SK-N-SH (cell line): Measurements from ENCODE around the gene HMOX1. TPM values are rescaled to one million over a fixed set of nuclear protein-coding genes. Genes with fewer than 3 reads are reported as not detected.

Experiments
- CTCF ChIA-PET: fragments of 300-600, 350-600 bp; formaldehyde crosslinking; extraction: SDS; loops from one replicate; lab custom pipeline; 2021; lab: Yijun Ruan, JAX
- POLR2A ChIA-PET: fragments of 350-600 bp; sonication (Branson Sonifier 250); formaldehyde crosslinking; extraction: SDS; loops from one replicate; lab custom pipeline; 2020; ENCODE audit warnings: antibody characterized with exemption, inconsistent platforms; lab: Yijun Ruan, JAX
- DNase-seq: peaks from one replicate; pipeline ENCODE4 v3.0.0; 2012
- H2AFZ ChIP-seq: fragments of 200-600 bp; sonication (generic); 2 replicates; pipeline ENCODE4 v1.8.1; 2016; ENCODE audit warnings: antibody characterized with exemption, mild to moderate bottlenecking, low read depth
- H3F3A ChIP-seq: fragments of 200-600 bp; sonication (generic); replicated peaks from 2 replicates; pipeline ENCODE3; 2016; ENCODE audit warnings: antibody characterized with exemption, mild to moderate bottlenecking; ENCODE audit not compliant: insufficient read depth
- H3K27ac ChIP-seq, 2 experiments: fragments of 200-500 bp in 1 of 2; fragments of 200-600 bp in 1 of 2; sonication (Bioruptor generic) in 1 of 2; sonication (generic), shearing (Covaris generic) in 1 of 2; 2 replicates each; pipeline versions ENCODE4 v1.5.1 to v1.6.1; 2014 to 2016; ENCODE audit warnings: low read depth in 2 of 2, inconsistent platforms in 1 of 2, low read length in 1 of 2, mild to moderate bottlenecking in 1 of 2, mixed read lengths in 1 of 2
- H3K27me3 ChIP-seq: fragments of 200-600 bp; sonication (generic), shearing (Covaris generic); 2 replicates; pipeline ENCODE4 v1.6.1; 2016; ENCODE audit warnings: mixed run types; ENCODE audit not compliant: insufficient read depth
- H3K36me3 ChIP-seq, 2 experiments: fragments of 200-500 bp in 1 of 2; fragments of 200-600 bp in 1 of 2; sonication (Bioruptor generic) in 1 of 2; sonication (generic) in 1 of 2; replicated peaks in 1 of 2; 2 replicates each; pipeline versions ENCODE3 to v1.5.1; 2014 to 2016; ENCODE audit warnings: low read length in 1 of 2, mild to moderate bottlenecking in 1 of 2; ENCODE audit not compliant: insufficient read depth in 2 of 2, control insufficient read depth in 1 of 2
- H3K4me1 ChIP-seq, 2 experiments: fragments of 200-500 bp in 1 of 2; fragments of 200-600 bp in 1 of 2; sonication (Bioruptor generic) in 1 of 2; sonication (generic), shearing (Covaris generic) in 1 of 2; 2 replicates each; pipeline versions ENCODE4 v1.5.1 to v1.6.1; 2014 to 2016; ENCODE audit warnings: low read depth in 1 of 2, low read length in 1 of 2, mixed run types in 1 of 2; ENCODE audit not compliant: insufficient read depth in 2 of 2, control insufficient read depth in 1 of 2
- H3K4me2 ChIP-seq: fragments of 200-600 bp; sonication (generic), shearing (Covaris generic); 2 replicates; pipeline ENCODE4 v1.6.1; 2017; ENCODE audit warnings: mixed run types
- H3K4me3 ChIP-seq, 2 experiments: fragments of 200-500 bp in 1 of 2; fragments of 200-600 bp in 1 of 2; sonication (Bioruptor generic) in 1 of 2; sonication (generic), shearing (Covaris generic) in 1 of 2; 2 replicates each; pipeline versions ENCODE4 v1.5.1 to v1.8.1; 2014 to 2016; ENCODE audit warnings: low read depth in 2 of 2, inconsistent platforms in 1 of 2, low read length in 1 of 2, mild to moderate bottlenecking in 1 of 2, mixed read lengths in 1 of 2, moderate library complexity in 1 of 2
- H3K79me2 ChIP-seq: fragments of 200-600 bp; sonication (generic); 2 replicates; pipeline ENCODE4 v1.8.1; 2017; ENCODE audit warnings: mild to moderate bottlenecking; ENCODE audit not compliant: insufficient read depth
- H3K9ac ChIP-seq: fragments of 200-600 bp; sonication (generic); 2 replicates; pipeline ENCODE4 v1.6.1; 2017; ENCODE audit warnings: mixed run types
- H3K9me2 ChIP-seq: fragments of 200-600 bp; sonication (generic); 2 replicates; pipeline ENCODE4 v1.6.1; 2017; ENCODE audit warnings: mixed run types
- H3K9me3 ChIP-seq: fragments of 200-600 bp; sonication (generic); 2 replicates; pipeline ENCODE4 v1.6.1; 2017; ENCODE audit warnings: mixed run types, mild to moderate bottlenecking, moderate library complexity
- H4K20me1 ChIP-seq: fragments of 200-600 bp; sonication (generic); 2 replicates; pipeline ENCODE4 v1.6.1; 2017; ENCODE audit warnings: mild to moderate bottlenecking, mixed run types; ENCODE audit not compliant: insufficient read depth
- CHD2 ChIP-seq: fragments of 150-350 bp; IDR thresholded peaks from 2 replicates; pipeline ENCODE4 v1.6.1; 2018; ENCODE audit warnings: low read length; ENCODE audit not compliant: partially characterized antibody
- EP300 ChIP-seq, 2 experiments: IDR thresholded peaks; 2 replicates each; pipeline versions ENCODE4 v1.4.0 to v1.6.1; 2012; ENCODE audit warnings: borderline replicate concordance in 1 of 2, low read depth in 1 of 2, low read length in 1 of 2
- EZH2phosphoT487 ChIP-seq: fragments of 200-600 bp; sonication (generic); IDR thresholded peaks from 2 replicates; pipeline ENCODE4 v1.6.1; 2017; ENCODE audit warnings: low read depth, mixed run types, mild to moderate bottlenecking, antibody characterized with exemption, moderate library complexity, borderline replicate concordance
- FOSL2 ChIP-seq: IDR thresholded peaks from 2 replicates; pipeline ENCODE4 v1.4.0; 2012; ENCODE audit warnings: low read depth, mild to moderate bottlenecking, moderate library complexity, borderline replicate concordance
- FOXJ3 ChIP-seq: sonication (generic); formaldehyde crosslinking; IDR thresholded peaks from 2 replicates; pipeline ENCODE4 v1.5.1; 2020; ENCODE audit warnings: mild to moderate bottlenecking, missing genetic modification reagents
- NFIC ChIP-seq: IDR thresholded peaks from 2 replicates; pipeline ENCODE4 v1.4.0; 2012; ENCODE audit warnings: borderline replicate concordance
- NRF1 ChIP-seq: IDR thresholded peaks from 2 replicates; pipeline ENCODE4 v1.6.1; 2012; ENCODE audit warnings: low read depth, mild to moderate bottlenecking, low read length
- POLR2AphosphoS5 ChIP-seq: IDR thresholded peaks from 2 replicates; pipeline ENCODE4 v1.6.1; 2012; ENCODE audit warnings: low read depth, low read length
- RCOR1 ChIP-seq: fragments of 150-350 bp; IDR thresholded peaks from 2 replicates; pipeline ENCODE4 v1.6.1; 2017; ENCODE audit warnings: antibody characterized with exemption, low read length
- RXRA ChIP-seq: IDR thresholded peaks from 2 replicates; pipeline ENCODE4 v1.4.0; 2012; ENCODE audit warnings: low read depth, mild to moderate bottlenecking, borderline replicate concordance
- SIN3A ChIP-seq: IDR thresholded peaks from 2 replicates; pipeline ENCODE4 v1.6.1; 2012; ENCODE audit warnings: low read depth, mild to moderate bottlenecking, low read length, moderate library complexity, borderline replicate concordance
- SMC3 ChIP-seq: IDR thresholded peaks from 2 replicates; pipeline ENCODE4 v1.6.1; 2012; ENCODE audit warnings: low read depth, low read length, improper control_type of control experiment
- TEAD4 ChIP-seq: IDR thresholded peaks from 2 replicates; pipeline ENCODE4 v1.4.0; 2012; ENCODE audit warnings: mild to moderate bottlenecking, borderline replicate concordance; ENCODE audit not compliant: insufficient read depth
- YY1 ChIP-seq: IDR thresholded peaks from 2 replicates; pipeline ENCODE4 v1.4.0; 2012; ENCODE audit warnings: low read depth, mild to moderate bottlenecking
- WGBS: methylation state at CpG from one replicate; pipeline ENCODE4 v1.1.6; 2017; ENCODE audit warnings: low lambda C conversion rate; 5-methylcytosine and 5-hydroxymethylcytosine counted together
- polyA plus RNA-seq, 3 experiments: library from polyadenylated mRNA; depleted of rRNA; stranded (reverse); fragments of >200 nt; gene quantifications; 2 replicates each; pipeline ENCODE4 v1.2.3, GENCODE V29; 2012
- TF ChIP-seq, protein P1 (sequence below): IDR thresholded peaks from 2 replicates; pipeline ENCODE4 v1.4.0; 2012; ENCODE audit warnings: low read depth, borderline replicate concordance
- TF ChIP-seq, protein P2 (sequence below): fragments of 150-350 bp; IDR thresholded peaks from 2 replicates; pipeline ENCODE4 v1.6.1; 2017; ENCODE audit warnings: antibody characterized with exemption, low read length, low read depth, borderline replicate concordance
- TF ChIP-seq, protein P3 (sequence below): IDR thresholded peaks from 2 replicates; pipeline ENCODE4 v1.6.1; 2012; ENCODE audit warnings: mild to moderate bottlenecking, low read depth, low read length, moderate library complexity
- TF ChIP-seq, protein P4 (sequence below): IDR thresholded peaks from 2 replicates; pipeline ENCODE4; 2012

HMOX1 gene
- polyA plus RNA-seq, 1 of the 3 experiments (the other 2 are of a cell fraction), result 13.7 TPM

DNA sequence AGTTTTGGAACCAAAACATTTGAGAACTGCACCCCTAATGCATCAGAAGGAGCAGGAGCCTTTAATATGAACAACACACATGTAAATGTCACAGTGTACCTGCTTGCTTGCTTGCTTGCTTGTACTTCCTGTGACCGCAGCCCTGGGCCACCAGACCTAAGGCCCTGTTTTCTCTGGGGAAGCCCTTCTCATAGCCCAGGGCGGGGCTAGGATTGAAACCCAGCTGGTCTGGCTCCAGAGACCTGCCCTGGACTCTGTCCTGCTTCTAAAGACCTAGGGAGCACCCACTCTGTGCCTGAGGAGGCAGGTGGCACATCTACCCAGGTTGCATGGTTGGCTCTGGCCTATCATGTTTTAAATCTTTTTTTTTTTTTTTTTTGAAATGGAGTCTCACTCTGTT is 11.5 kb downstream of the HMOX1 start:
- ChIA-PET CTCF (interaction anchor here (0.9 to 1.6 kb wide), 2 partner anchors 31 to 41 kb away, joined by 3 to 6 read pairs; no protein-coding TSS in a partner anchor), POLR2A (no interaction called here)
- Histone ChIP-seq H2AFZ (no peak overlapping the region), H3K79me2 (no peaks in the 10 kb centered on the region), H3K9me2 (no peaks in the 10 kb centered on the region), H3K27me3 (no peaks in the 10 kb centered on the region), H3K4me3 (no peak overlapping the region), H3K9me3 (no peaks in the 10 kb centered on the region), H3K4me2 (no peak overlapping the region), H3F3A (peaks cover 4% of the 10 kb centered on the region), H3K27ac (no peak overlapping the region), H3K36me3 (peaks cover 0 to 9% of the 10 kb centered on the region in 2 experiments), H3K4me1 (no peaks in the 10 kb centered on the region), H4K20me1 (no peaks in the 10 kb centered on the region), H3K9ac (no peak overlapping the region)
- WGBS, result 100% methylated on average over 2 of the region's 2 CpGs
- TF ChIP-seq FOSL2 (no peak), EP300 (IDR thresholded peaks at IDR 0.05; ENCODE audit: borderline replicate concordance in 1 of 2, low read depth in 1 of 2, low read length in 1 of 2) (no peak), RXRA (no peak), NRF1 (no peak), TEAD4 (no peak), SIN3A (no peak), NFIC (no peak)
- TF ChIP-seq, protein P1, sequence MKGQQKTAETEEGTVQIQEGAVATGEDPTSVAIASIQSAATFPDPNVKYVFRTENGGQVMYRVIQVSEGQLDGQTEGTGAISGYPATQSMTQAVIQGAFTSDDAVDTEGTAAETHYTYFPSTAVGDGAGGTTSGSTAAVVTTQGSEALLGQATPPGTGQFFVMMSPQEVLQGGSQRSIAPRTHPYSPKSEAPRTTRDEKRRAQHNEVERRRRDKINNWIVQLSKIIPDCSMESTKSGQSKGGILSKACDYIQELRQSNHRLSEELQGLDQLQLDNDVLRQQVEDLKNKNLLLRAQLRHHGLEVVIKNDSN, result no peak
- TF ChIP-seq, protein P2, sequence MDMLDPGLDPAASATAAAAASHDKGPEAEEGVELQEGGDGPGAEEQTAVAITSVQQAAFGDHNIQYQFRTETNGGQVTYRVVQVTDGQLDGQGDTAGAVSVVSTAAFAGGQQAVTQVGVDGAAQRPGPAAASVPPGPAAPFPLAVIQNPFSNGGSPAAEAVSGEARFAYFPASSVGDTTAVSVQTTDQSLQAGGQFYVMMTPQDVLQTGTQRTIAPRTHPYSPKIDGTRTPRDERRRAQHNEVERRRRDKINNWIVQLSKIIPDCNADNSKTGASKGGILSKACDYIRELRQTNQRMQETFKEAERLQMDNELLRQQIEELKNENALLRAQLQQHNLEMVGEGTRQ, result no peak
- DNase-seq, result no peak

DNA sequence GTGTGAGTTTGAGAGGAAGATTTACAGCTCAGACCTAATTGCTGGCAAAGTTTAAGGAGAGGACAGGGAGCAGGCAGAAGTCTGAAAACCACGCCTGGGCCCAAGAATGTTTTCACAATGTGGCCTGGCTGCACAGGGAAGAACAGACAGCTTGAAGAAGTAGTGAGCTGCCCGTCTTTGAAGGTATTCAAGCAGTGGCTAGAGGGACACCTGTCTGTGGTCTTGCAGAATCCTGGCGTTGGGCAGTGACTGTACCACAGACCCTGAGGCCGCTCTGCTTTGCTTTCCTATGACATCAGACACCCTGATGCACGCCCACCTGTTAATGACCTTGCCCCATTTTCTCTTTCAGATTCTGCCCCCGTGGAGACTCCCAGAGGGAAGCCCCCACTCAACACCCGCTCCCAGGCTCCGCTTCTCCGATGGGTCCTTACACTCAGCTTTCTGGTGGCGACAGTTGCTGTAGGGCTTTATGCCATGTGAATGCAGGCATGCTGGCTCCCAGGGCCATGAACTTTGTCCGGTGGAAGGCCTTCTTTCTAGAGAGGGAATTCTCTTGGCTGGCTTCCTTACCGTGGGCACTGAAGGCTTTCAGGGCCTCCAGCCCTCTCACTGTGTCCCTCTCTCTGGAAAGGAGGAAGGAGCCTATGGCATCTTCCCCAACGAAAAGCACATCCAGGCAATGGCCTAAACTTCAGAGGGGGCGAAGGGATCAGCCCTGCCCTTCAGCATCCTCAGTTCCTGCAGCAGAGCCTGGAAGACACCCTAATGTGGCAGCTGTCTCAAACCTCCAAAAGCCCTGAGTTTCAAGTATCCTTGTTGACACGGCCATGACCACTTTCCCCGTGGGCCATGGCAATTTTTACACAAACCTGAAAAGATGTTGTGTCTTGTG is 12.5 kb downstream of the HMOX1 start:
- Histone ChIP-seq H3K4me1 (no peaks in the 10 kb centered on the region), H3F3A (peaks cover 4% of the 10 kb centered on the region), H3K4me3 (no peak overlapping the region), H3K4me2 (no peak overlapping the region), H3K9ac (no peak overlapping the region), H2AFZ (no peak overlapping the region), H3K9me2 (no peaks in the 10 kb centered on the region), H3K79me2 (no peaks in the 10 kb centered on the region), H3K27me3 (no peaks in the 10 kb centered on the region), H3K9me3 (no peaks in the 10 kb centered on the region), H3K36me3 (peaks cover 0 to 9% of the 10 kb centered on the region in 2 experiments), H4K20me1 (no peaks in the 10 kb centered on the region), H3K27ac (no peak overlapping the region)
- ChIA-PET POLR2A (no interaction called here), CTCF (interaction anchor here (1.1 kb wide), 1 partner anchor 8 kb away, joined by 3 read pairs; no protein-coding TSS in a partner anchor)
- 90% methylated on average over 14 of the region's 16 CpGs for WGBS
- DNase-seq, result no peak
- TF ChIP-seq EZH2phosphoT487 (no peak), RCOR1 (no peak), POLR2AphosphoS5 (no peak), CHD2 (no peak), YY1 (no peak), FOXJ3 (CRISPR knock-in tag) (no peak), SMC3 (no peak), FOSL2 (no peak)
- TF ChIP-seq, protein P2, result no peak
- TF ChIP-seq, protein P3, sequence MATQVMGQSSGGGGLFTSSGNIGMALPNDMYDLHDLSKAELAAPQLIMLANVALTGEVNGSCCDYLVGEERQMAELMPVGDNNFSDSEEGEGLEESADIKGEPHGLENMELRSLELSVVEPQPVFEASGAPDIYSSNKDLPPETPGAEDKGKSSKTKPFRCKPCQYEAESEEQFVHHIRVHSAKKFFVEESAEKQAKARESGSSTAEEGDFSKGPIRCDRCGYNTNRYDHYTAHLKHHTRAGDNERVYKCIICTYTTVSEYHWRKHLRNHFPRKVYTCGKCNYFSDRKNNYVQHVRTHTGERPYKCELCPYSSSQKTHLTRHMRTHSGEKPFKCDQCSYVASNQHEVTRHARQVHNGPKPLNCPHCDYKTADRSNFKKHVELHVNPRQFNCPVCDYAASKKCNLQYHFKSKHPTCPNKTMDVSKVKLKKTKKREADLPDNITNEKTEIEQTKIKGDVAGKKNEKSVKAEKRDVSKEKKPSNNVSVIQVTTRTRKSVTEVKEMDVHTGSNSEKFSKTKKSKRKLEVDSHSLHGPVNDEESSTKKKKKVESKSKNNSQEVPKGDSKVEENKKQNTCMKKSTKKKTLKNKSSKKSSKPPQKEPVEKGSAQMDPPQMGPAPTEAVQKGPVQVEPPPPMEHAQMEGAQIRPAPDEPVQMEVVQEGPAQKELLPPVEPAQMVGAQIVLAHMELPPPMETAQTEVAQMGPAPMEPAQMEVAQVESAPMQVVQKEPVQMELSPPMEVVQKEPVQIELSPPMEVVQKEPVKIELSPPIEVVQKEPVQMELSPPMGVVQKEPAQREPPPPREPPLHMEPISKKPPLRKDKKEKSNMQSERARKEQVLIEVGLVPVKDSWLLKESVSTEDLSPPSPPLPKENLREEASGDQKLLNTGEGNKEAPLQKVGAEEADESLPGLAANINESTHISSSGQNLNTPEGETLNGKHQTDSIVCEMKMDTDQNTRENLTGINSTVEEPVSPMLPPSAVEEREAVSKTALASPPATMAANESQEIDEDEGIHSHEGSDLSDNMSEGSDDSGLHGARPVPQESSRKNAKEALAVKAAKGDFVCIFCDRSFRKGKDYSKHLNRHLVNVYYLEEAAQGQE, result no peak
- TF ChIP-seq, protein P4, sequence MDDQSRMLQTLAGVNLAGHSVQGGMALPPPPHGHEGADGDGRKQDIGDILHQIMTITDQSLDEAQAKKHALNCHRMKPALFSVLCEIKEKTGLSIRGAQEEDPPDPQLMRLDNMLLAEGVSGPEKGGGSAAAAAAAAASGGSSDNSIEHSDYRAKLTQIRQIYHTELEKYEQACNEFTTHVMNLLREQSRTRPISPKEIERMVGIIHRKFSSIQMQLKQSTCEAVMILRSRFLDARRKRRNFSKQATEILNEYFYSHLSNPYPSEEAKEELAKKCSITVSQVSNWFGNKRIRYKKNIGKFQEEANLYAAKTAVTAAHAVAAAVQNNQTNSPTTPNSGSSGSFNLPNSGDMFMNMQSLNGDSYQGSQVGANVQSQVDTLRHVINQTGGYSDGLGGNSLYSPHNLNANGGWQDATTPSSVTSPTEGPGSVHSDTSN, result no peak
